COLO829 (cell line): Measurements from ENCODE around the gene SLC25A27.

Source experiments
- DNase-seq: peaks from one replicate; pipeline ENCODE4 v3.0.0; 2012; ENCODE audit warnings: low spot score

The SLC25A27 gene

GRCh38 chr6:46651816-46652215 lies 959 bp upstream of the SLC25A27 start:
- no peak for DNase-seq

- no peak for DNase-seq
Measured at GRCh38 chr6:46652232-46652602, 558 bp upstream of the SLC25A27 start.

- no peak for DNase-seq
Measured at GRCh38 chr6:46653439-46654195, 842 bp downstream of the SLC25A27 start.

GRCh38 chr6:46655803-46656202 lies 3.0 kb downstream of the SLC25A27 start:
- no peak for DNase-seq

GRCh38 chr6:46657642-46658041 lies 4.9 kb downstream of the SLC25A27 start:
- no peak for DNase-seq

- DNase-seq, result no peak
Measured at GRCh38 chr6:46661483-46661882, 8.7 kb downstream of the SLC25A27 start.

GRCh38 chr6:46667377-46667776 lies 14.6 kb downstream of the SLC25A27 start:
- DNase-seq, result no peak

- no peak for DNase-seq
Measured at GRCh38 chr6:46674410-46674809, 21.6 kb downstream of the SLC25A27 start.

GRCh38 chr6:46676604-46677313 lies 24.0 kb downstream of the SLC25A27 start:
- no peak for DNase-seq

GRCh38 chr6:46677314-46677654 lies 24.5 kb downstream of the SLC25A27 start:
- DNase-seq, result no peak

- no peak for DNase-seq
Measured at GRCh38 chr6:46684771-46685170, 32.0 kb downstream of the SLC25A27 start.

- no peak for DNase-seq
Measured at GRCh38 chr6:46687619-46688097, 34.9 kb downstream of the SLC25A27 start, which contains the start of gene TDRD6. Gene TDRD6 (plus strand): TSS chr6:46687885. CDS start chr6:46688129, 244 bp downstream.

GRCh38 chr6:46688117-46688965 lies 35.6 kb downstream of the SLC25A27 start:
- DNase-seq, result no peak

GRCh38 chr6:46688966-46689335 lies 36.2 kb downstream of the SLC25A27 start:
- DNase-seq, result no peak

GRCh38 chr6:46689657-46690056 lies 36.9 kb downstream of the SLC25A27 start:
- no peak for DNase-seq

- no peak for DNase-seq
Measured at GRCh38 chr6:46690141-46690755, 37.5 kb downstream of the SLC25A27 start.

GRCh38 chr6:46690911-46691451 lies 38.2 kb downstream of the SLC25A27 start:
- DNase-seq, result no peak

- no peak for DNase-seq
Measured at GRCh38 chr6:46699970-46700369, 47.2 kb downstream of the SLC25A27 start.

GRCh38 chr6:46704562-46704961 lies 51.8 kb downstream of the SLC25A27 start:
- peak; percentile 41 for DNase-seq

GRCh38 chr6:46706464-46706863 lies 53.7 kb downstream of the SLC25A27 start:
- no peak for DNase-seq

GRCh38 chr6:46711491-46711890 lies 58.7 kb downstream of the SLC25A27 start:
- DNase-seq, result no peak

- DNase-seq, result peak; percentile 59
Measured at GRCh38 chr6:46715141-46715540, 62.4 kb downstream of the SLC25A27 start.
